Measurements from ENCODE around the gene AMOTL1. TPM values are rescaled to one million over a fixed set of nuclear protein-coding genes. Genes with fewer than 3 reads are reported as not detected.

Gene AMOTL1
- total RNA-seq, 4 donors from 2014 or later, result 34.1 to 51.2 (median 41.0) TPM

DNA sequence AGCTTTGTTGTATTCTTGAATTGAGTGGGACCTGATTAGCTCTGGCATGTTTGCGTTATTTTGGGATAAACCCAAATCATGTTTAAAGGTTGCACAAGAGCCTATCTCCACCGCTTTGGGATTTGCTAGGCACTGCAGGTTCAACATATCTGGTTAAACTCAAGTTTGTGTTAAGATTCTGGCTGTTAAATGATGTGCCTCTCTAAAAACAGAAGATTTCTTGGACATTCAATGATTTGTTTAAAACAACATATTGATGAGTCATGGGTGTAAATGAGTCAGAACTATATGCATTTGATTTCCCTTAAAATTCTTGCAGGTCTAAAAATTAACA is 67.4 kb downstream of the AMOTL1 start:
- Histone ChIP-seq H3K4me3 (replicated peaks in 1 of 3) (no peak overlapping the region), H3K9me3 (no peaks in the 10 kb centered on the region), H3K27ac (peak overlapping the region in 2 of 3 donors; percentile 7 to 51), H3K36me3 (peaks cover under 1 to 2% of the 10 kb centered on the region in 2 donors), H3K27me3 (no peaks in the 10 kb centered on the region), H3K4me1 (peaks cover 36 to 54% of the 10 kb centered on the region in 2 donors)
- no peak for DNase-seq
- WGBS, 2 donors, result 91 to 92% methylated on average over 2 of the region's 2 CpGs
- no peak for TF ChIP-seq POLR2A (IDR thresholded peaks at IDR 0.05)
- TF ChIP-seq, protein P1, sequence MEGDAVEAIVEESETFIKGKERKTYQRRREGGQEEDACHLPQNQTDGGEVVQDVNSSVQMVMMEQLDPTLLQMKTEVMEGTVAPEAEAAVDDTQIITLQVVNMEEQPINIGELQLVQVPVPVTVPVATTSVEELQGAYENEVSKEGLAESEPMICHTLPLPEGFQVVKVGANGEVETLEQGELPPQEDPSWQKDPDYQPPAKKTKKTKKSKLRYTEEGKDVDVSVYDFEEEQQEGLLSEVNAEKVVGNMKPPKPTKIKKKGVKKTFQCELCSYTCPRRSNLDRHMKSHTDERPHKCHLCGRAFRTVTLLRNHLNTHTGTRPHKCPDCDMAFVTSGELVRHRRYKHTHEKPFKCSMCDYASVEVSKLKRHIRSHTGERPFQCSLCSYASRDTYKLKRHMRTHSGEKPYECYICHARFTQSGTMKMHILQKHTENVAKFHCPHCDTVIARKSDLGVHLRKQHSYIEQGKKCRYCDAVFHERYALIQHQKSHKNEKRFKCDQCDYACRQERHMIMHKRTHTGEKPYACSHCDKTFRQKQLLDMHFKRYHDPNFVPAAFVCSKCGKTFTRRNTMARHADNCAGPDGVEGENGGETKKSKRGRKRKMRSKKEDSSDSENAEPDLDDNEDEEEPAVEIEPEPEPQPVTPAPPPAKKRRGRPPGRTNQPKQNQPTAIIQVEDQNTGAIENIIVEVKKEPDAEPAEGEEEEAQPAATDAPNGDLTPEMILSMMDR (IDR thresholded peaks at IDR 0.05), result no peak
- intact Hi-C loops (cut with DNase I), result no loop called here

DNA sequence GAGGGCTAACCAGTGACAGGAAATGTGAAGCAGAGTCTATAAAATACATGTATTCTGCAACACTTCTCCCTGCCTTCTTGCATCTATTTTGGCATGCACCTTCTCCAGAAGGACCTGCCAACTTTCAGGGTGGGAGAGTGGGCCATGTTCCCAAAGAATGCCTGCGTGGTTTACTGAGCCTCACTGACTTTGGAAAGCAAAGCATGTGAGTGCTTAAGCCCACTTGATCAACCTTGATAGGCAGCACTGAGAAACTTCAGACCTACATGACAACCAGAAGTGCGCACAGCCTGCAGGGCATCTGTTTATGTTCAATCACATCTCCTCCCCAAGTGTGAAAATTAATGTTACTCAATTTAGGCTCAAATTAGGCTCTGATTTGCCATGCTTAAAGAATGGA is 69.2 kb downstream of the AMOTL1 start:
- Histone ChIP-seq H3K27me3 (no peaks in the 10 kb centered on the region), H3K4me3 (replicated peaks in 1 of 3) (no peak overlapping the region), H3K27ac (peak overlapping the region in 1 of 3 donors; percentile 24), H3K9me3 (no peaks in the 10 kb centered on the region), H3K4me1 (peaks cover 36 to 49% of the 10 kb centered on the region in 2 donors), H3K36me3 (no peaks in the 10 kb centered on the region)
- TF ChIP-seq POLR2A (IDR thresholded peaks at IDR 0.05), result no peak
- TF ChIP-seq, protein P1 (IDR thresholded peaks at IDR 0.05), result no peak
- WGBS, 2 donors, result 36 to 48% methylated on average over 2 of the region's 2 CpGs
- intact Hi-C loops (cut with DNase I), result no loop called here
- DNase-seq, result peak; percentile 60 to 63

DNA sequence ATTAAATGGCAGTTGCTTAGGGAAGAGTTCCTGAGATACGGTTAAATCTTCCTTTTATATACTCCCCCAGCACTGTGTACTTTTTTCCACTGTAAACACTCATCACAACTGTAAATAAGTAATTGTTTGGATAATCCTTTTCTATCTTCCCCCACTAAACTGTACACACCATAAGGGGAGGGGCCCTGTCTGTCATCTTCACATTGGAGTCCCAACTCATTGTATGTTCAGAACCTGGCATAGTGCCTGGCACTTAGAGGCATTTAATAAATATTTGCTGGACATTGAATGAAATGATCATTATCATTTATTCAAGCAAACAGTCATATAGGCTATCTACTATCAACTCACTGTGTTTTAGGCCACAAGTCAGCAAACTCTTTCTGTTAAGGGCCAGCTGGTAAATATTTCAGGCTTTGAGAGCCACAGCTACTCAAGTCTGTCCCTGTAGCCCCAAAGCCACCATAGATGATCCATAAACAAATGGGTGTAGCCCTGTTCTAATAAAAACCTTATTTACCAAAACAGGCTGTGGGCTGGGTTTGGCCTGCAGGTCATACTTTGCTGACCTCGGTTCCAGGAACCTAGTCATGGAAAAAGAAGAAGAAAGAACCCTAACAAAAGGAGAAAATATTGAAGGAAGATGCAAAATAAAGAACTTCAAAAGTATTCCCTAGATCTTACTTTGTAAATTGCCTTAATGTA is 70.0 kb downstream of the AMOTL1 start:
- intact Hi-C loops (cut with DNase I), result no loop called here
- no peak overlapping the region for H3K4me3 ChIP-seq (replicated peaks in 1 of 3)
- peaks cover 30 to 41% of the 10 kb centered on the region in 2 donors for H3K4me1 ChIP-seq
- 85 to 90% methylated on average over 2 of the region's 2 CpGs for WGBS, 2 donors
- DNase-seq, result no peak
- no peaks in the 10 kb centered on the region for H3K27me3 ChIP-seq
- no peak overlapping the region for H3K27ac ChIP-seq
- no peaks in the 10 kb centered on the region for H3K9me3 ChIP-seq
- no peak for TF ChIP-seq POLR2A (IDR thresholded peaks at IDR 0.05)
- TF ChIP-seq, protein P1 (IDR thresholded peaks at IDR 0.05), result no peak
- no peaks in the 10 kb centered on the region for H3K36me3 ChIP-seq

DNA sequence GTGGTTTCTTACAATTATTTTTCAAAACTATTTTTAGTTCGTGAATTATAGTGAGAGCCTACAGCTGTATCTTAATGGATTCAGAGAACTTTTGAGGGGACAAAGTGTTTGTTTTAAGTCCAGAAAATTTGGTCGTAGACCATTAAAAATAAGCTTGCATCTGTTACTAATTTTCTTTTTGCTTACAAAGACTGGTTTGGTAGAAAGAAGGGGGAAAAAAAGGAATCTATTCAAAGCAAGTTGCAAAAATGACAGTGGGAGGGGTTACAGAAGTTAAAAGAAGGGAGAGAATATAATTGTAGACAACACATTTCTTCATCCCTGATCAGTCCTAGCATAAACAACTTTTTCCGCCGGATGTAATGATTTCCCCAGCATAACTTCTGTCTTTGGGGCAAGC is 72.1 kb downstream of the AMOTL1 start:
- TF ChIP-seq, protein P1 (IDR thresholded peaks at IDR 0.05), result no peak
- TF ChIP-seq POLR2A (IDR thresholded peaks at IDR 0.05), result no peak
- no peak for DNase-seq
- Histone ChIP-seq H3K9me3 (no peaks in the 10 kb centered on the region), H3K36me3 (no peaks in the 10 kb centered on the region), H3K4me3 (replicated peaks in 1 of 3) (no peak overlapping the region), H3K27ac (no peak overlapping the region), H3K27me3 (no peaks in the 10 kb centered on the region), H3K4me1 (peaks cover 19 to 23% of the 10 kb centered on the region in 2 donors)
- 68 to 80% methylated on average over 4 of the region's 4 CpGs for WGBS, 2 donors
- intact Hi-C loops (cut with DNase I), result no loop called here

DNA sequence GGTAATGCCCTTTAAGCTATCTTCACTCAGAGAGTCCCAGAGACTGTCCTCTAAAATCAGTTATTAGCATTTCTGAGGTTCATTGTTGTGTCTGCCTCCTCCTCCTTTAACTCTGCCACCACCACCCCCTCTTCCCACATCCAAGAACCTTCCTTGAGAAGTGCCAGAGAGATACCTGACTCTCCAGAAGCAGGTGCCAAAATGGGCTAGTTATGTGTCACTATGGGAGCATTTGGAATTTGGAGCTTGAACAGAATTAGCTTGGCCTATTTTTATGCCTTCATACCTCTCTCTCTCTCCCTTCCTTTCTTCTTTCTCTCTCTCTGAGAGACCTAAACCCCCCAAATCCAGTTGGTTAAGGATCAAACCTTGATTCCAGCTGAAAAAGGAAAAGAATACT is 75.9 kb downstream of the AMOTL1 start:
- H3K27ac ChIP-seq, result no peak overlapping the region
- intact Hi-C loops (cut with DNase I), result no loop called here

More for the DNA sequence above, 75.9 kb downstream of the AMOTL1 start:
- Histone ChIP-seq H3K4me3 (replicated peaks in 1 of 3) (no peak overlapping the region), H3K4me1 (no peaks in the 10 kb centered on the region), H3K9me3 (no peaks in the 10 kb centered on the region), H3K36me3 (no peaks in the 10 kb centered on the region), H3K27me3 (no peaks in the 10 kb centered on the region)
- TF ChIP-seq POLR2A (IDR thresholded peaks at IDR 0.05), result no peak
- TF ChIP-seq, protein P1 (IDR thresholded peaks at IDR 0.05), result no peak
- DNase-seq, result no peak
